WTC11 (cell line): Measurements from ENCODE around the gene PTPRH.

Source experiments
- CTCF ChIP-seq: fragments of 200-600 bp; IDR thresholded peaks from 2 replicates; pipeline ENCODE4 v1.8.0; 2022; ENCODE audit warnings: antibody characterized with exemption
- TEAD4 ChIP-seq: sonication (generic); formaldehyde crosslinking; IDR thresholded peaks from 2 replicates; pipeline ENCODE4 v1.8.0; 2022; ENCODE audit warnings: mild to moderate bottlenecking, missing genetic modification reagents
- USF1 ChIP-seq: sonication (generic); formaldehyde crosslinking; IDR thresholded peaks from 2 replicates; pipeline ENCODE4 v1.8.0; 2022; ENCODE audit warnings: mild to moderate bottlenecking, missing genetic modification reagents
- ZNF219 ChIP-seq: sonication (generic); formaldehyde crosslinking; IDR thresholded peaks from 2 replicates; pipeline ENCODE4 v1.8.0; 2023; ENCODE audit warnings: missing genetic modification reagents, mild to moderate bottlenecking, borderline replicate concordance
- ZNF281 ChIP-seq: sonication (generic); formaldehyde crosslinking; IDR thresholded peaks from 2 replicates; pipeline ENCODE4 v1.8.0; 2023; ENCODE audit warnings: mild to moderate bottlenecking, missing genetic modification reagents
- ZNF423 ChIP-seq: fragments of 250-450 bp; sonication (Bioruptor Pico); IDR thresholded peaks from 2 replicates; pipeline ENCODE4 v2.1.2; 2022; ENCODE audit warnings: mild to moderate bottlenecking, moderate library complexity
- TF ChIP-seq, protein P1 (sequence below): sonication (generic); formaldehyde crosslinking; IDR thresholded peaks from 2 replicates; pipeline ENCODE4 v1.8.0; 2022; ENCODE audit warnings: mild to moderate bottlenecking, missing genetic modification reagents

GRCh38 chr19:55166530-55167268 is 42.6 kb downstream of the PTPRH start, which contains the start of gene DNAAF3:
- TF ChIP-seq TEAD4 (CRISPR knock-in tag) (no peak), USF1 (no peak), ZNF219 (CRISPR knock-in tag) (no peak), ZNF423 (no peak), ZNF281 (no peak), CTCF (no peak)
- TF ChIP-seq, protein P1, sequence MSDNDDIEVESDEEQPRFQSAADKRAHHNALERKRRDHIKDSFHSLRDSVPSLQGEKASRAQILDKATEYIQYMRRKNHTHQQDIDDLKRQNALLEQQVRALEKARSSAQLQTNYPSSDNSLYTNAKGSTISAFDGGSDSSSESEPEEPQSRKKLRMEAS (CRISPR knock-in tag), result no peak
